ENCODE data around the gene SHC3. TPM values are rescaled to one million over a fixed set of nuclear protein-coding genes. Genes with fewer than 3 reads are reported as not detected.
A peak's percentile ranks its signal among the peaks of the same experiment; 100 is the strongest.

Gene SHC3
- total and polyA plus RNA-seq, 9 of the 15 experiments (the other 6 are each of a cell fraction or from before 2014, with no cell fraction given), result not detected

GRCh38 chr9:89077519-89077918, 101.1 kb downstream of the SHC3 start:
- 1% methylated on average over 7 of the region's 7 CpGs for WGBS (ENCODE audit: insufficient coverage, low coverage, missing lambda C conversion rate)
- no peak for FAIRE-seq
- POLR2A ChIA-PET, result interaction anchor here (0.6 kb wide), 1 partner anchor 15 kb away, joined by 3 read pairs; no protein-coding TSS in a partner anchor
- H4K20me1 ChIP-seq (replicated peaks; ENCODE audit: control insufficient read depth, insufficient read depth, low read length), result no peaks in the 10 kb centered on the region
- no peaks in the 10 kb centered on the region for H3K4me1 ChIP-seq (replicated peaks in 1 of 2; ENCODE audit: control insufficient read depth in 2 of 2, insufficient read depth in 2 of 2, low read length in 2 of 2)
- no peak overlapping the region for H2AFZ ChIP-seq (ENCODE audit: low read depth, low read length)
- ATAC-seq, result no peak
- H3K9me3 ChIP-seq (replicated peaks; ENCODE audit: control insufficient read depth, insufficient read depth, low read depth, low read length), result no peaks in the 10 kb centered on the region
- H3K79me2 ChIP-seq (ENCODE audit: control insufficient read depth, insufficient read depth, low read length), result no peaks in the 10 kb centered on the region
- no peaks in the 10 kb centered on the region for H3K36me3 ChIP-seq (ENCODE audit: control insufficient read depth, insufficient read depth, low read length)
- H3K4me3 ChIP-seq, result no peak overlapping the region
- TF ChIP-seq ZNF174 (CRISPR knock-in tag; IDR thresholded peaks at IDR 0.05), result no peak
- no peak for TF ChIP-seq NFYB (IDR thresholded peaks at IDR 0.05; ENCODE audit: extremely low read depth, insufficient read length)
- TF ChIP-seq MAFK (IDR thresholded peaks at IDR 0.05; ENCODE audit: low read length), result no peak
- TF ChIP-seq FOSL1 (tag; conservative IDR thresholded peaks at IDR 0.05), result peak; percentile 44; the same call in 1 of the 2 replicates
- no peak for TF ChIP-seq ZNF253 (CRISPR knock-in tag; conservative IDR thresholded peaks at IDR 0.05)
- no peak for TF ChIP-seq SIN3A (IDR thresholded peaks at IDR 0.05; ENCODE audit: borderline replicate concordance in 2 of 2, control insufficient read depth in 1 of 2, low read depth in 2 of 2, low read length in 2 of 2)
- peak; percentile 47; the same call in 1 of the 2 replicates for TF ChIP-seq SPI1 (IDR thresholded peaks at IDR 0.05; ENCODE audit: borderline replicate concordance, low read depth, low read length)
- TF ChIP-seq ZNF224 (CRISPR knock-in tag; IDR thresholded peaks at IDR 0.05), result no peak
- no peak for TF ChIP-seq ZNF584 (CRISPR knock-in tag; IDR thresholded peaks at IDR 0.05; ENCODE audit: low read depth)
- no peaks in the 10 kb centered on the region for H3K9me1 ChIP-seq (ENCODE audit: control insufficient read depth, insufficient read depth, low read length)
- H3K27me3 ChIP-seq (ENCODE audit: control insufficient read depth in 2 of 2, insufficient read depth in 2 of 2, low read length in 2 of 2), result peaks cover 4 to 18% of the 10 kb centered on the region in 2 experiments; a peak in 2 of 5 replicates
- no TSS peak for BruUV-seq (replicated peaks)
- no peak overlapping the region for H3K9ac ChIP-seq (ENCODE audit: insufficient read depth in 1 of 2, low read depth in 2 of 2, low read length in 2 of 2)
- DNase-seq (ENCODE audit: extremely low read depth in 1 of 4, low spot score in 3 of 4), result peak in 1 of 4 experiments; percentile 1
- intact Hi-C loops (cut with micrococcal nuclease) (no loop called here), in situ Hi-C loops (cut with MboI) (no loop called here)
- CTCF ChIA-PET (ENCODE audit: low intra/inter-chr PET ratio), result no interaction called here
- H3K4me2 ChIP-seq (ENCODE audit: insufficient read depth, low read length), result no peak overlapping the region
- no peak overlapping the region for H3K27ac ChIP-seq (ENCODE audit: extremely low read depth, low read depth, low read length)
